Breast epithelium (tissue), 3 donors: Measurements from ENCODE around the gene RABL2A.

Source experiments
- POLR2A ChIP-seq: fragments of 450-650 bp; IDR thresholded peaks from one replicate; pipeline ENCODE4 v1.6.1; 2016; ENCODE audit warnings: antibody characterized with exemption, mild to moderate bottlenecking, moderate library complexity
- TF ChIP-seq, protein P1 (sequence below), 3 donors: fragments of 450-650 bp; IDR thresholded peaks; one replicate each; pipeline ENCODE4 v1.5.1; 2016 to 2017; ENCODE audit warnings: antibody characterized with exemption in 3 of 3, mild to moderate bottlenecking in 3 of 3, moderate library complexity in 3 of 3

DNA sequence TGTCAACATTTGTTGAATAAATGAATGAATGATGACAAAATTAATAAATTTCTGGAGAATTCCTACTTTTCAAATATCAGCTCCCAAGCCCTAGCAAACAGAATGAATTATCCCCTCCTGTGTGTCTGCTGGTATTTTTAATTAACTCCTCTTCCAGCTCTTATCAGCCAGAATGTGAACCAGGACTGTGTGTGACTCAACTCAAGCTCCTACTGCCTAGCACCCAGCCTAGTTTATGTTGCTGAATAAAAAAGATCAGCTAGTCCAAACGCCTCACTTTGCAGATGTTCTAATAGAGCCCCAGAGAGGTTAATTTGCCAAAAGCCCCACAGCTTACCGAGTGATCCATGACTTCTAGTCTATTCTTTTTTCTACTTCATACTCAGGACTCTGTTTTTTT, 50.3 kb downstream of the RABL2A start:
- TF ChIP-seq, protein P1, sequence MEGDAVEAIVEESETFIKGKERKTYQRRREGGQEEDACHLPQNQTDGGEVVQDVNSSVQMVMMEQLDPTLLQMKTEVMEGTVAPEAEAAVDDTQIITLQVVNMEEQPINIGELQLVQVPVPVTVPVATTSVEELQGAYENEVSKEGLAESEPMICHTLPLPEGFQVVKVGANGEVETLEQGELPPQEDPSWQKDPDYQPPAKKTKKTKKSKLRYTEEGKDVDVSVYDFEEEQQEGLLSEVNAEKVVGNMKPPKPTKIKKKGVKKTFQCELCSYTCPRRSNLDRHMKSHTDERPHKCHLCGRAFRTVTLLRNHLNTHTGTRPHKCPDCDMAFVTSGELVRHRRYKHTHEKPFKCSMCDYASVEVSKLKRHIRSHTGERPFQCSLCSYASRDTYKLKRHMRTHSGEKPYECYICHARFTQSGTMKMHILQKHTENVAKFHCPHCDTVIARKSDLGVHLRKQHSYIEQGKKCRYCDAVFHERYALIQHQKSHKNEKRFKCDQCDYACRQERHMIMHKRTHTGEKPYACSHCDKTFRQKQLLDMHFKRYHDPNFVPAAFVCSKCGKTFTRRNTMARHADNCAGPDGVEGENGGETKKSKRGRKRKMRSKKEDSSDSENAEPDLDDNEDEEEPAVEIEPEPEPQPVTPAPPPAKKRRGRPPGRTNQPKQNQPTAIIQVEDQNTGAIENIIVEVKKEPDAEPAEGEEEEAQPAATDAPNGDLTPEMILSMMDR (IDR thresholded peaks at IDR 0.05), result no peak
- TF ChIP-seq POLR2A, result no peak
